Aorta (tissue), 5 donors: ENCODE measurements around the gene DROSHA. TPM values are rescaled to one million over a fixed set of nuclear protein-coding genes. Genes with fewer than 3 reads are reported as not detected.
"Not testable (repeated sequence)": the region's sequence is repeated elsewhere in the genome, so short reads cannot be mapped to it uniquely, and the experiment has no call there.

Experiments
- ATAC-seq: fragments of 200-7000 bp; cut with Tn5 transposase; one replicate; pipeline ENCODE4 v1.9.1; 2022; ENCODE audit warnings: moderate library complexity; ENCODE audit not compliant: low FRiP score
- DNase-seq, 2 donors: peaks; one replicate each; pipeline ENCODE4 v3.0.0-alpha.2; 2020
- H3K27ac ChIP-seq, 2 donors: one replicate each; pipeline ENCODE4 v1.5.1; 2013; ENCODE audit warnings: low read length in 2 of 2, mild to moderate bottlenecking in 2 of 2, moderate library complexity in 2 of 2, control low read depth in 1 of 2, inconsistent platforms in 1 of 2, low read depth in 1 of 2
- H3K27me3 ChIP-seq, 2 donors: one replicate each; pipeline ENCODE4 v1.6.1; 2013; ENCODE audit warnings: control low read depth in 1 of 2, low read length in 1 of 2, mild to moderate bottlenecking in 1 of 2, moderate library complexity in 1 of 2; ENCODE audit not compliant: insufficient read depth in 2 of 2, control insufficient read depth in 1 of 2
- H3K36me3 ChIP-seq, 2 donors: one replicate each; pipeline ENCODE4 v1.6.1; 2013; ENCODE audit warnings: control low read depth in 1 of 2, low read length in 1 of 2, mild to moderate bottlenecking in 1 of 2; ENCODE audit not compliant: insufficient read depth in 2 of 2, control insufficient read depth in 1 of 2
- H3K4me1 ChIP-seq, 2 donors: one replicate each; pipeline ENCODE4 v1.6.1; 2013; ENCODE audit warnings: low read length in 2 of 2, control low read depth in 1 of 2, mild to moderate bottlenecking in 1 of 2, moderate library complexity in 1 of 2; ENCODE audit not compliant: insufficient read depth in 2 of 2, control insufficient read depth in 1 of 2
- H3K4me3 ChIP-seq, 2 donors: one replicate each; pipeline ENCODE4 v1.5.1; 2013; ENCODE audit warnings: low read length in 2 of 2, control low read depth in 1 of 2, mild to moderate bottlenecking in 1 of 2
- H3K9me3 ChIP-seq: one replicate; pipeline ENCODE4 v1.6.1; 2013; ENCODE audit warnings: mild to moderate bottlenecking, low read length; ENCODE audit not compliant: control insufficient read depth
- WGBS, 2 donors: extraction: QIAGEN DNeasy Blood & Tissue Kit; methylation state at CpG; one replicate each; pipeline ENCODE4 v1.1.7; 2013; 5-methylcytosine and 5-hydroxymethylcytosine counted together
- intact Hi-C, 2 donors: fragments of 100-400 bp; cut with DNase I; formaldehyde crosslinking; loops; one replicate each; pipeline versions ENCODE4 v1.14.2 to v1.15.0; 2022
- polyA plus RNA-seq, 2 donors: library from polyadenylated mRNA; stranded (reverse); fragments of 200-250 nt; gene quantifications; one replicate each; pipeline ENCODE4 v1.2.3, GENCODE V29; 2013
- total RNA-seq, 2 donors: library from RNA; stranded (reverse); fragmentation: NEBNext Ultra II Directional; extraction: Animal tissue kit (Norgen Biotek cat#: 25700); gene quantifications; one replicate each; pipeline ENCODE4 v1.2.1, GENCODE V29; 2021
- donor health status: healthy with polysubstance abuse.
- donor health status: Bipolar disorder and iron deficiency.
- donor health status: DM: no; HTN: no; CAD: no.
- donor health status: DM: no; HTN: no; CAD: no.
- donor health status: DM: yes; HTN: yes; CAD: no.

The DROSHA gene
- total and polyA plus RNA-seq, 4 donors = 14.4 to 68.2 (median 47.9) TPM

DNA sequence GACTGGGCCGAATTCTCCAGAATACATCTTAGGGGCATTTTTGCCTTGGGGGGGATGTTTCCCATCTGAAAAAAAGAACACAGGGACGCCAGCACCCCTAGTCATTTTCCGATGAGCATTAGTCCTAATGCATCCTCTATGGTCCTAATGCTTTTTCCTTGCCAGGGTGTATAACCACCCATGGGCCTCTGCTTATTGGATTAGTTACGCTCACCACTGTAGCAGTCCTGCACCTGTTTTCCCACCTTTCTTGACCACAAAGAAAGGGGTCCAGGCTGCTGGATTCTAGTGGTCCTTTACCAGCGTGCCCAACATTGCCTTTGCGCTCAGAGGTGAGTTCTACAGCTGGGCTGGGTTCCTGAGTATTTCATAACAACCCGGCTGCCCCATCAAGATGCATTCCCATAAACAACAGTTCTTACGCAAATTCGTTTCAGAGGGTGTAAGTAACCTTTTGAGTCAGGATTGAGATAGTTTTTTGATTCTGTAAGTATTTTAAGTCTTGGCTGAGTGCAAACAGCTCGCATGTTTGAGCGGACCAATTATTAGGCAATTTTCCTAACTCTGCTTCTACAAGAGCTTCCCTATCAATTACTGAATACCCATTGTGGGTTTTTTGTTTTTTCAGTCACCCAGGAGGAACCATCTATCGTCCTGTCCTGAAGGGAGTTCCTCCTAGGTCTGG is 135.1 kb downstream of the DROSHA start:
- Histone ChIP-seq H3K27me3 (no peaks in the 10 kb centered on the region), H3K36me3 (peaks cover 3 to 4% of the 10 kb centered on the region in 2 donors), H3K27ac (no peak overlapping the region), H3K4me1 (peaks cover 0 to 2% of the 10 kb centered on the region in 2 donors), H3K4me3 (no peak overlapping the region), H3K9me3 (no peaks in the 10 kb centered on the region)
- ATAC-seq (no peak), DNase-seq (no peak)
- 92 to 93% methylated on average over 12 of the region's 12 CpGs for WGBS, 2 donors
- intact Hi-C loops = no loop called here

DNA sequence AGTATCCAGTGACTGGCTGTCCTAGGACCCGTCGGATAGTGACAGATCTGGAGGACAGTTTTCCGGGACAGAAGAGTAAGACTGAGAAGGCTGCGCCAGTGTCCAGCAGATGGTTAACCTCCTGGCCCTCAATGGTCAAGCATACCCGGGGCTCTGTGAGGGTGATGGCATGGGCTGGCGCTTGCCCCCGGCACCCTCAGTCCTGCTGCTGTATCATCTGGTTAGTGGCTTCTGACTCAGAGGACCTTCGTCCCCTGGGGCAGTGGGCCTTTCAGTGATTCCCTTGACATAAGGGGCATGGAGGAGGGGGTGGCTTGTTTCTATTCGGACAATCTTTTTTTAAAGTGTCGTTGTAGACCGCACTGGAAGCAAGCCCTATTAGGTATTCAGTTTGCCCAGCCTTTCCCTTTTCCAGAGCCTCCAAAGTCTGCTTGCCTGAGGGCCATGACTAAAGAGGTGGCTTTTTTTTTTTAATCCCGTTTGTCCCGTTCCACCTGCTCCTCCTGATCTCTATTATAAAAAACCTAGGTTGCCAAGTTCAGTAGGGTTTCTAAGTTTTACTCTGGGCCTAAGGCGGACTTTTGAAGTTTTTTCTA is 136.3 kb downstream of the DROSHA start:
- ATAC-seq, H3K4me3 ChIP-seq, intact Hi-C loops, H3K9me3 ChIP-seq, DNase-seq, H3K4me1 ChIP-seq, H3K27me3 ChIP-seq, H3K27ac ChIP-seq, H3K36me3 ChIP-seq: not testable (repeated sequence)
- WGBS, 2 donors = 90 to 92% methylated on average over 14 of the region's 14 CpGs

DNA sequence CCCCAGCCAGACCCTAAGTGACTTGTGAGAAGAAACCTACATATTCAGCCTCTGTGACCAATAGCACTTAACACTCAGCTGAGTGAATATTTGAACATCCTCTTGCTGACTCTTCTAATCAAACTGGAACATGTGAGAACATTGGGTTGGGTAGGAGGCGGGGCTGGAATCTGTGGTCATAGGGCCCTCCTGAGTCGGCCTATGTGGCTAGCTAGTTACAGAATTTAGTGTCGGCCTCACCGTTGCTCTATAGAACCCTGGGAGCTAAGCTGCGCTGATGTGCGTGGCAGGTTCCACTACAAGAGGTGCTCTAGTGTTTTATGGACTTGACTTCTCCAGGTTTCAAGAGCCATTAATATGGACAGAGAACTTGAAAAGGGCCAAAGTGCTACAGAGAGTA is 138.8 kb downstream of the DROSHA start:
- Histone ChIP-seq H3K36me3 (no peaks in the 10 kb centered on the region), H3K4me1 (no peaks in the 10 kb centered on the region), H3K27ac (no peak overlapping the region), H3K9me3 (peaks cover 3% of the 10 kb centered on the region), H3K27me3 (no peaks in the 10 kb centered on the region), H3K4me3 (no peak overlapping the region)
- WGBS, 2 donors = 92% methylated on average over 6 of the region's 6 CpGs
- intact Hi-C loops = no loop called here
- DNase-seq (no peak), ATAC-seq (no peak)

DNA sequence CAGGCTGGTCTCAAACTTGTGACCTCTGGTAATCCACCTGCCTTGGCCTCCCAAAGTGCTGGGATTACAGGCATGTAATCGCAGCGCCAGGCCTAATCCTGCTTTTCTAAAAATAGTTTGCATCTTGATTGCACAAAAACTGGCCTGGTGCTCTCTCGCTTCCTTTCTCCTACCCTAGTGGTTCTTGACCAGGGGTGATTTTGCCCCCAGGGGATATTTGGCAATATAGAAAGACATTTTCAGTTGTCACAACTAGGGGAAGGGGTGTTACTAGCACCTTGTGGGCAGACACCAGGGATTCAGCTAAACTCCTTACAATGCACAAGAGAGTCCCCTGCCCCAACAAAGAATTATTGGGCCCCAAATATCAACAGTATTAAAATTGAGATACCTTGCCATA is 139.8 kb downstream of the DROSHA start:
- Histone ChIP-seq H3K27me3 (peaks cover 0 to 2% of the 10 kb centered on the region in 2 donors), H3K4me3 (no peak overlapping the region), H3K27ac (no peak overlapping the region), H3K36me3 (no peaks in the 10 kb centered on the region), H3K9me3 (peaks cover 3% of the 10 kb centered on the region), H3K4me1 (no peaks in the 10 kb centered on the region)
- no peak for DNase-seq
- intact Hi-C loops = no loop called here
- 86 to 89% methylated on average over 3 of the region's 3 CpGs for WGBS, 2 donors
- ATAC-seq = no peak

DNA sequence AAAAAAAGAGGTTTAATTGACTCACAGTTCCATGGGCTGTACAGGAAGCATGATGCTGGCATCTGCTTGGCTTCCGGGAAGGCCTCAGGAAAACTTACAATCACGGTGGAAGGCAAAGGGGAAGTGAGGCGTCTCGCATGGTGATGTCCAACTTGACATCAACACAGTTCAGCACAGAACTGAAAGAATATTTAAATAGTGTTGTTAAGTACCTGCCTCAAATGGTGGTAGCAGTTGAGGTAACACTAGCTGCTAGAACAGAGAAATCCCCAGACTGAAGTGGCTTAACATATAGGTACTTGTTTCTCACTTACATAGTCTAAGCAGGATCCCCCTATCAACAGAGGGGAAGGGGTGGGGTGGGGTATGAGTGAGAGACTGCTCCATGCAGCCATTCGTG is 141.6 kb downstream of the DROSHA start:
- peaks cover 3% of the 10 kb centered on the region for H3K9me3 ChIP-seq
- H3K27ac ChIP-seq = no peak overlapping the region
- DNase-seq (no peak), ATAC-seq (no peak)
- intact Hi-C loops = no loop called here
- H3K4me1 ChIP-seq = no peaks in the 10 kb centered on the region
- no peaks in the 10 kb centered on the region for H3K36me3 ChIP-seq
- 90 to 95% methylated on average over 5 of the region's 5 CpGs for WGBS, 2 donors
- H3K4me3 ChIP-seq = no peak overlapping the region
- H3K27me3 ChIP-seq = peaks cover 0 to 2% of the 10 kb centered on the region in 2 donors

DNA sequence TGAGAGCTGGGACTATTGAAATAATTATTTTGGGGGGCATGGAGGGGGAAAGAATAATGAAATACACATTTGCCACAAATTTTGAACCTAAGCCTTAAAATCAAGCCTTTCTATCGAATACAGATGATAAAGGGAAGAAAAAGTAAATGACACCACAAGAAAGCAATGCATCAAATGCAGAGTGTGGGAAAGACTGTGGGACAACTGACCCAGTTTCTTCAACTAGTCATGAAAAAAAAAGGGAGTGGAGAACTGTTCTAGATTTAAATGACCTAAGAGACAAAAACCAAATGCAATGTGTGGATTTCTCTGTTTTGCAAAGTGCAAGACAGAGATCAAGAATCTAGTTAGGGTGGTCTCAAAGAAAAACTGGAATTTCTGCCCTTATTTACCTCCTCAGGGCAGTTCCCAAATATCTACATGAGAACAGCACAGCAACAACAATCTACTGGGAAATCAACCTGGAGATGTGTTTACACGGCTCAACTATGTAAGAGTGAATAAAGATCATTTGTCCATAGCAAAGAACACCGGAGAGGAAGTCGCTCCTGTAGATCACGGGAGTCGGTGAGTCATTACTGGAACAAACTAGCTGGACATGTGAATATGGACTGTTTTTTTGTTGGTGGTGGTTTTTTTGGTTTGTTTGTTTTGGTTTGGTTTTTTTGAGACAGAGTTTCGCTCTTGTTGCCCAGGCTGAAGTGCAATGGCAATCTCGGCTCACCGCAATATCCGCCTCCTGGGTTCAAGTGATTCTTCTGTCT is 145.9 kb downstream of the DROSHA start:
- Histone ChIP-seq H3K4me3 (no peak overlapping the region), H3K9me3 (peaks cover 3% of the 10 kb centered on the region), H3K36me3 (no peaks in the 10 kb centered on the region), H3K4me1 (no peaks in the 10 kb centered on the region), H3K27me3 (peaks cover 0 to 2% of the 10 kb centered on the region in 2 donors), H3K27ac (no peak overlapping the region)
- DNase-seq (no peak), ATAC-seq (no peak)
- intact Hi-C loops = no loop called here
- WGBS, 2 donors = 85 to 88% methylated on average over 10 of the region's 10 CpGs

DNA sequence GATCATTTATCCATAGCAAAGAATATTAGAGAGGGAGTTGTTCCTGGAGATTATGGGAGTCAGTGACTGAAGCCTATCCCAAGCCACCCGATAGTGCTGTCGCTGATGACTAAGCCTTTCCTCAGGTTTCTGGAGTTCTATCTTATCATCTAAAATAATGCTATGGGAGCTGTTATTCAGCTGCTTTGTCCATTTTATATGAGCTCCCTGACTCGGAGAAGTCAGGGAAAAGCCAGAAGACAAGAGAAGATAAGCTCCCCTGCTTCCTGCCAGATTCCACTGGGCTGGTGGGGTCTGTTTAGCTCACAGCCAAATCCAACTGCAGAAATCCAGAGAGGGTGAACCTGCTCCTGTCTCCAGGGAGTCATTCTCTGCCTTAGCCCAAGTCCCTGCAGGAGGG is 148.2 kb downstream of the DROSHA start:
- H3K9me3 ChIP-seq = peaks cover 3% of the 10 kb centered on the region
- H3K27ac ChIP-seq = no peak overlapping the region
- no peaks in the 10 kb centered on the region for H3K4me1 ChIP-seq
- 57 to 60% methylated on average over 3 of the region's 3 CpGs for WGBS, 2 donors
- DNase-seq (no peak), ATAC-seq (no peak)
- intact Hi-C loops = no loop called here
- no peak overlapping the region for H3K4me3 ChIP-seq
- no peaks in the 10 kb centered on the region for H3K36me3 ChIP-seq
- peaks cover 0 to 2% of the 10 kb centered on the region in 2 donors for H3K27me3 ChIP-seq

DNA sequence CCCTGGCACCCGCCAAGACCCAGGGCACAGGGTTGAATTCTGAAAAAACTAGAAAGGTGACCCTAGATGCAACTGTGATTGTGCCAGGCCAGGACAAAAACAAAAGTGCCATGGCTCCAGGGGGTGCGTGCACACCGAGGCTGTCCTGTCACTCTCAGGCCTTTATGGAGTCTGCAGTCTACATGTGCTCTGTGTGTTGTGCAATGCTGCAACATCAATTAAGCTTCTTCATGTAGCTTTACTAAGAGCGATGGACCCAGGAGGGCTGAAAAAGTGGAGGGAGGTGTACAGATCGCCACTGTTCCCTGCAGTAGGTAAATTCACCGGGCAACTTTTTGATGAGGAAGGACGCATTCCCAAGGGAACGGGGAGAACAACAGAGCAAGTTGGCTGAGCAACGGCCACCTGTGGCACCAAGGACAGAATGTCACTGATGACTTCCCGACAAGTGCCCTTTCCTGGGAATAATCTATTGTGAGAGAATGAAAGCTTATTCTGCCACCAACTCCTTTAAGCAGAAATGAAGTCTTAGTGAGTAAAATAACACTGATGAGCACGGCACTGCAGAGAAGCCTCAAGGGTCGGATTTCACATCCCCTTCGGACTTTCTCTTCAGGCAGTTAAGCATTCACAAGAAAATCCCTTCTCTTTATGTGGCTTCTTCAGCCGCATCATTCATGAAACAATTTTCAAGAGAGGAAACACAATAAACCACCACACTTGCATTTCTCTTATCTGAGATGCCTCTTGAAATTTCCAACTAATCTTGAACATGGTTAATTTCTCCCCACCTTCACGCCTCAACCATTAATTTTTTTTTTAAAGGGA is 149.6 kb downstream of the DROSHA start:
- Histone ChIP-seq H3K36me3 (no peaks in the 10 kb centered on the region), H3K9me3 (no peaks in the 10 kb centered on the region), H3K4me3 (no peak overlapping the region), H3K4me1 (no peaks in the 10 kb centered on the region), H3K27ac (no peak overlapping the region), H3K27me3 (no peaks in the 10 kb centered on the region)
- intact Hi-C loops = no loop called here
- WGBS, 2 donors = 62 to 65% methylated on average over 15 of the region's 15 CpGs
- DNase-seq (no peak), ATAC-seq (no peak)
